T-cell (primary cell): ENCODE data around the gene NAP1L4. TPM values are rescaled to one million over a fixed set of nuclear protein-coding genes. Genes with fewer than 3 reads are reported as not detected.

Experiments
- ATAC-seq, 4 experiments: fragments of 200-7000 bp in 3 of 4; fragments of 150-1000 bp in 1 of 4; cut with Tn5 transposase; replicated peaks in 1 of 4; 1 replicate in 3 of 4; 2 replicates in 1 of 4; pipeline ENCODE4 v1.10.0; 2021; ENCODE audit warnings: moderate library complexity in 3 of 4, mild to moderate bottlenecking in 2 of 4, moderate number of reproducible peaks in 1 of 4
- CTCF ChIA-PET, 2 donors: fragments of 300-600 bp; sonication (Branson Sonifier 250); formaldehyde crosslinking; loops; one replicate each; lab custom pipeline; 2022; ENCODE audit warnings: antibody characterized with exemption in 2 of 2; lab: Charles Lee
- POLR2A ChIA-PET, 2 donors: fragments of 300-600 bp; sonication (Branson Sonifier 250); formaldehyde crosslinking; loops; one replicate each; lab custom pipeline; 2022; ENCODE audit warnings: antibody characterized with exemption in 2 of 2; lab: Charles Lee
- DNase-seq, 35 experiments: peaks; one replicate each; pipeline versions ENCODE4 v3.0.0 to v3.0.0-alpha.2; 2013 to 2023
- H3K27ac ChIP-seq: one replicate; pipeline ENCODE4 v1.5.1; 2013; ENCODE audit warnings: low read length
- H3K27me3 ChIP-seq, 2 experiments: replicated peaks in 1 of 2; 1 replicate in 1 of 2; 2 replicates in 1 of 2; pipeline versions ENCODE4 v1.6.1 to v1.7.0; 2013; ENCODE audit warnings: low read length in 1 of 2, mixed read lengths in 1 of 2; ENCODE audit not compliant: control insufficient read depth in 2 of 2, insufficient read depth in 2 of 2; ENCODE audit errors: extremely low read depth in 1 of 2
- H3K36me3 ChIP-seq, 2 donors: 1 replicate in 1 of 2; 2 replicates in 1 of 2; pipeline versions ENCODE4 v1.6.1 to v1.7.0; 2013; ENCODE audit warnings: low read length in 1 of 2; ENCODE audit not compliant: control insufficient read depth in 2 of 2, insufficient read depth in 1 of 2; ENCODE audit errors: extremely low read depth in 1 of 2
- H3K4me1 ChIP-seq, 2 experiments: 1 replicate in 1 of 2; 2 replicates in 1 of 2; pipeline versions ENCODE4 v1.6.1 to v1.7.0; 2013; ENCODE audit warnings: low read length in 2 of 2, mixed read lengths in 1 of 2; ENCODE audit not compliant: insufficient read depth in 2 of 2, control insufficient read depth in 1 of 2; ENCODE audit errors: extremely low read depth in 1 of 2
- H3K4me3 ChIP-seq, 2 donors: 1 replicate in 1 of 2; 2 replicates in 1 of 2; pipeline versions ENCODE4 v1.5.1 to v1.7.0; 2013; ENCODE audit warnings: mild to moderate bottlenecking in 2 of 2, low read length in 1 of 2, moderate library complexity in 1 of 2; ENCODE audit not compliant: control insufficient read depth in 1 of 2; ENCODE audit errors: extremely low read depth in 1 of 2
- H3K9me3 ChIP-seq: 2 replicates; pipeline ENCODE4 v1.7.0; 2013
- H3K27ac Mint-ChIP-seq, 2 donors: one replicate each; pipeline ENCODE4 v1.8.0; 2020 to 2021; ENCODE audit warnings: mild to moderate bottlenecking in 2 of 2, mixed read lengths in 2 of 2
- H3K27me3 Mint-ChIP-seq, 2 donors: one replicate each; pipeline ENCODE4 v1.8.0; 2021 to 2022; ENCODE audit warnings: mixed read lengths in 2 of 2
- H3K36me3 Mint-ChIP-seq: one replicate; pipeline ENCODE4 v1.8.0; 2021; ENCODE audit warnings: mixed read lengths
- H3K4me1 Mint-ChIP-seq, 3 donors: one replicate each; pipeline ENCODE4 v1.8.0; 2020 to 2022; ENCODE audit warnings: mixed read lengths in 3 of 3, mild to moderate bottlenecking in 1 of 3
- H3K4me3 Mint-ChIP-seq, 3 donors: one replicate each; pipeline ENCODE4 v1.8.0; 2020 to 2022; ENCODE audit warnings: mild to moderate bottlenecking in 3 of 3, mixed read lengths in 3 of 3, moderate library complexity in 3 of 3
- H3K9me3 Mint-ChIP-seq, 3 donors: one replicate each; pipeline ENCODE4 v1.8.0; 2020 to 2022; ENCODE audit warnings: mixed read lengths in 3 of 3
- WGBS: methylation state at CpG from one replicate; pipeline ENCODE4 v1.1.5; 2013; ENCODE audit warnings: missing lambda C conversion rate; ENCODE audit not compliant: insufficient coverage; 5-methylcytosine and 5-hydroxymethylcytosine counted together
- total RNA-seq, 35 experiments: library from RNA in 6 of 35; stranded (reverse) in 6 of 35; fragments of 120-200 nt in 1 of 35; gene quantifications; one replicate each; pipeline versions ENCODE4 v1.2.1 to v1.2.4 and lab custom pipeline; 2013 to 2026

Gene NAP1L4
- total RNA-seq, 5 donors from 2014 or later (not counting 1 experiment from before 2014, with no cell fraction given) = 253 to 388 (median 299) TPM

GRCh38 chr11:2945031-2945756 is 46.9 kb downstream of the NAP1L4 start:
- ATAC-seq (peak; percentile 32 to 56 (median 48)), DNase-seq (peak in 22 of 35 experiments; percentile 23 to 60 (median 44))
- Mint-ChIP-seq H3K4me1 (peaks cover 63 to 72% (median 67%) of the 10 kb centered on the region in 3 donors), H3K4me3 (peak overlapping the region in 1 of 3 donors; percentile 70), H3K27me3 (no peaks in the 10 kb centered on the region), H3K27ac (peak overlapping the region; percentile 60 to 87), H3K36me3 (peaks cover 42% of the 10 kb centered on the region), H3K9me3 (no peaks in the 10 kb centered on the region)
- Histone ChIP-seq H3K4me1 (peaks cover 2 to 46% of the 10 kb centered on the region in 2 experiments), H3K9me3 (no peaks in the 10 kb centered on the region), H3K4me3 (no peak overlapping the region), H3K27me3 (no peaks in the 10 kb centered on the region), H3K27ac (peak overlapping the region; percentile 19), H3K36me3 (peaks cover 20 to 59% of the 10 kb centered on the region in 2 donors)
- POLR2A ChIA-PET = interaction anchor here (0.6 to 1.5 kb wide), 3 partner anchors 8 to 23 kb away, joined by 3 to 5 read pairs (median 3); no protein-coding TSS in a partner anchor
- WGBS = 25% methylated on average over 12 of the region's 16 CpGs
- CTCF ChIA-PET = no interaction called here

- H3K27me3 ChIP-seq = no peaks in the 10 kb centered on the region
- H3K4me3 ChIP-seq = no peak overlapping the region
- no peak overlapping the region for H3K27ac ChIP-seq
- peak overlapping the region; percentile 11 to 60 for H3K27ac Mint-ChIP-seq
- H3K4me1 Mint-ChIP-seq = peaks cover 64 to 73% (median 65%) of the 10 kb centered on the region in 3 donors
- ChIA-PET POLR2A (no interaction called here), CTCF (no interaction called here)
- no peaks in the 10 kb centered on the region for H3K27me3 Mint-ChIP-seq
- no peak for ATAC-seq
- H3K36me3 ChIP-seq = peaks cover 13 to 52% of the 10 kb centered on the region in 2 donors
- peaks cover 2 to 51% of the 10 kb centered on the region in 2 experiments for H3K4me1 ChIP-seq
- H3K9me3 ChIP-seq = no peaks in the 10 kb centered on the region
- DNase-seq = no peak
- 95% methylated on average over 17 of the region's 24 CpGs for WGBS
- H3K9me3 Mint-ChIP-seq = no peaks in the 10 kb centered on the region
- H3K36me3 Mint-ChIP-seq = peaks cover 35% of the 10 kb centered on the region
- peak overlapping the region in 1 of 3 donors; percentile 70 for H3K4me3 Mint-ChIP-seq
These were observed 47.6 kb downstream of the NAP1L4 start for GRCh38 chr11:2944530-2944929.

- POLR2A ChIA-PET = no interaction called here
These were observed 48.4 kb downstream of the NAP1L4 start for GRCh38 chr11:2943711-2944118.

GRCh38 chr11:2942872-2943710 is 49.0 kb downstream of the NAP1L4 start:
- Mint-ChIP-seq H3K9me3 (peaks cover 4 to 10% (median 5%) of the 10 kb centered on the region in 3 donors), H3K4me3 (no peak overlapping the region), H3K27me3 (no peaks in the 10 kb centered on the region), H3K36me3 (peaks cover 27% of the 10 kb centered on the region), H3K27ac (peak overlapping the region; percentile 39 to 44), H3K4me1 (peaks cover 57 to 62% (median 60%) of the 10 kb centered on the region in 3 donors)
- POLR2A ChIA-PET = no interaction called here
- peaks cover 9 to 38% of the 10 kb centered on the region in 2 donors for H3K36me3 ChIP-seq
- no peaks in the 10 kb centered on the region for H3K9me3 ChIP-seq
- CTCF ChIA-PET = interaction anchor here (0.6 kb wide), 2 partner anchors 71 to 1093 kb away, joined by 3 read pairs; no protein-coding TSS in a partner anchor
- H3K4me3 ChIP-seq = no peak overlapping the region
- 91% methylated on average over 11 of the region's 15 CpGs for WGBS
- H3K27ac ChIP-seq = no peak overlapping the region
- H3K27me3 ChIP-seq = no peaks in the 10 kb centered on the region
- peaks cover 2 to 51% of the 10 kb centered on the region in 2 experiments for H3K4me1 ChIP-seq
- no peak for DNase-seq
- peak in 1 of 4 experiments; percentile 1 for ATAC-seq

More at GRCh38 chr11:2943711-2944118, 48.4 kb downstream of the NAP1L4 start:
- DNase-seq = peak in 8 of 35 experiments; percentile 30 to 52 (median 40)
- peaks cover 28% of the 10 kb centered on the region for H3K36me3 Mint-ChIP-seq
- no peaks in the 10 kb centered on the region for H3K9me3 ChIP-seq
- H3K27me3 Mint-ChIP-seq = no peaks in the 10 kb centered on the region
- CTCF ChIA-PET = interaction anchor here in 1 of 2 donors (0.6 kb wide), 1 partner anchor 71 kb away, joined by 3 read pairs; no protein-coding TSS in a partner anchor
- H3K36me3 ChIP-seq = peaks cover 9 to 44% of the 10 kb centered on the region in 2 donors
- H3K4me1 Mint-ChIP-seq = peaks cover 60 to 66% (median 66%) of the 10 kb centered on the region in 3 donors
- H3K27me3 ChIP-seq = no peaks in the 10 kb centered on the region
- no peak overlapping the region for H3K4me3 ChIP-seq
- H3K27ac ChIP-seq = peak overlapping the region; percentile 29
- H3K27ac Mint-ChIP-seq = peak overlapping the region in 1 of 2 donors; percentile 39
- no peak overlapping the region for H3K4me3 Mint-ChIP-seq
- H3K4me1 ChIP-seq = peaks cover 2 to 51% of the 10 kb centered on the region in 2 experiments
- peak in 2 of 4 experiments; percentile 8 to 39 for ATAC-seq
- H3K9me3 Mint-ChIP-seq = peaks cover 1 to 4% (median 1%) of the 10 kb centered on the region in 3 donors
- WGBS = 49% methylated on average over 10 of the region's 12 CpGs

GRCh38 chr11:2942447-2942846 is 49.7 kb downstream of the NAP1L4 start:
- H3K9me3 ChIP-seq = no peaks in the 10 kb centered on the region
- Mint-ChIP-seq H3K27ac (no peak overlapping the region), H3K9me3 (peaks cover 8 to 17% (median 8%) of the 10 kb centered on the region in 3 donors), H3K27me3 (no peaks in the 10 kb centered on the region), H3K36me3 (peaks cover 24% of the 10 kb centered on the region), H3K4me3 (no peak overlapping the region), H3K4me1 (peaks cover 52 to 56% (median 53%) of the 10 kb centered on the region in 3 donors)
- ChIA-PET CTCF (no interaction called here), POLR2A (interaction anchor here in 1 of 2 donors (0.7 kb wide), 1 partner anchor 46 kb away, joined by 4 read pairs; no protein-coding TSS in a partner anchor)
- H3K27ac ChIP-seq = no peak overlapping the region
- no peak overlapping the region for H3K4me3 ChIP-seq
- no peaks in the 10 kb centered on the region for H3K27me3 ChIP-seq
- ATAC-seq = peak in 1 of 4 experiments; percentile 2
- peaks cover 2 to 51% of the 10 kb centered on the region in 2 experiments for H3K4me1 ChIP-seq
- DNase-seq = no peak
- peaks cover 6 to 32% of the 10 kb centered on the region in 2 donors for H3K36me3 ChIP-seq
- 84% methylated on average over 6 of the region's 13 CpGs for WGBS
